Large intestine (tissue), 3 donors: ENCODE measurements around the gene MAEL. TPM values are rescaled to one million over a fixed set of nuclear protein-coding genes. Genes with fewer than 3 reads are reported as not detected.

Experiments
- DNase-seq, 2 donors: peaks; one replicate each; pipeline versions ENCODE4 v3.0.0 to v3.0.0-alpha.2; 2013
- H3K27ac ChIP-seq: one replicate; pipeline ENCODE4 v1.5.1; 2013; ENCODE audit warnings: low read length
- H3K27me3 ChIP-seq: 2 replicates; pipeline ENCODE4 v1.6.1; 2013; ENCODE audit warnings: low read length; ENCODE audit not compliant: control insufficient read depth, insufficient read depth
- H3K36me3 ChIP-seq: 2 replicates; pipeline ENCODE4 v1.6.1; 2013; ENCODE audit warnings: low read length; ENCODE audit not compliant: control insufficient read depth, insufficient read depth
- H3K4me1 ChIP-seq: one replicate; pipeline ENCODE4 v1.6.1; 2013; ENCODE audit warnings: low read length; ENCODE audit not compliant: control insufficient read depth, insufficient read depth
- H3K4me3 ChIP-seq: one replicate; pipeline ENCODE4 v1.5.1; 2013; ENCODE audit warnings: low read length
- H3K9me3 ChIP-seq: one replicate; pipeline ENCODE4 v1.6.1; 2013; ENCODE audit warnings: mild to moderate bottlenecking, low read depth, low read length, moderate library complexity; ENCODE audit not compliant: control insufficient read depth
- WGBS: methylation state at CpG from one replicate; pipeline ENCODE4 v1.1.5; 2013; ENCODE audit warnings: low lambda C conversion rate; ENCODE audit not compliant: insufficient coverage; 5-methylcytosine and 5-hydroxymethylcytosine counted together
- polyA plus RNA-seq: library from polyadenylated mRNA; unstranded; fragments of 120-200 nt; gene quantifications from one replicate; pipeline ENCODE4 v1.2.1, GENCODE V29; 2013

MAEL gene
- polyA plus RNA-seq, 1 donor: 0.19 TPM

DNA sequence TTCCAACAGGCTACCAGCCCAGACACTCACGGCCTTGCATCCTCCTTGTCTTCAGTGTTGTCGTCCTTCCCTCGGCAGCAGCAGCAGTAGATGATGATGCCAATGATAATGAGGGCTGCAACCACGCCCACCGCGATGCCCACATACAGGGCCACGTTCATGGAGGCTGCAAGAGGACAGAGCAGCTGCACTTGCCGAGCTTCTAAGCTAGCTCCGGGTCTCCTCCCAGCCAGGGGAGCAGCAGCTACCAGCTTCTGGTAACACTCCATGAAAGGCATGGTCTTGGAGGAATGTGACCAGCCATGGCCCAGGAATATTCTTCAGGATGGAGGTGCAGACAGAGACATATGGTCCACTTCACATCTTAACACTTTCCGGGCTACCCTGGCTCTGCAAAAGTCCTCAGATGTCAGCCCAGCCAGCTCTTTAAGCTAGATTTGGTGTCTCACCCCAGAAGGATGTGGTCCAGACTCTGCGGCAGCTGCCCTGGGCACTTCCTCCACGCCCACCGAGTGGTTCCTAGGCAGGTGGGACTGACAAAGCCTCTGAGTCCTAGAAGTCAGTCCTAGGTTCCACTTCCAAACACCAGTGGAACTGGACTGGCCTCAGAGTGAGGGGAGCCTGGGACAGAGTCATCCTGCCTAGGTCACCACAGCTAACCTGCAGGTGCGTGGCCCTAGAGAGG is 66.0 kb downstream of the MAEL start:
- Histone ChIP-seq H3K4me3 (no peak overlapping the region), H3K9me3 (no peaks in the 10 kb centered on the region), H3K27me3 (no peaks in the 10 kb centered on the region), H3K27ac (no peak overlapping the region), H3K4me1 (no peaks in the 10 kb centered on the region), H3K36me3 (peaks cover 35% of the 10 kb centered on the region)
- no CpG with 5 or more reads among the region's 14 CpGs for WGBS
- DNase-seq: no peak

GRCh38 chr1:167056529-167057231 is 67.6 kb downstream of the MAEL start:
- Histone ChIP-seq H3K4me3 (no peak overlapping the region), H3K36me3 (peaks cover 33% of the 10 kb centered on the region), H3K27ac (no peak overlapping the region), H3K4me1 (no peaks in the 10 kb centered on the region), H3K9me3 (no peaks in the 10 kb centered on the region), H3K27me3 (no peaks in the 10 kb centered on the region)
- WGBS: 73% methylated on average over 3 of the region's 10 CpGs
- no peak for DNase-seq

DNA sequence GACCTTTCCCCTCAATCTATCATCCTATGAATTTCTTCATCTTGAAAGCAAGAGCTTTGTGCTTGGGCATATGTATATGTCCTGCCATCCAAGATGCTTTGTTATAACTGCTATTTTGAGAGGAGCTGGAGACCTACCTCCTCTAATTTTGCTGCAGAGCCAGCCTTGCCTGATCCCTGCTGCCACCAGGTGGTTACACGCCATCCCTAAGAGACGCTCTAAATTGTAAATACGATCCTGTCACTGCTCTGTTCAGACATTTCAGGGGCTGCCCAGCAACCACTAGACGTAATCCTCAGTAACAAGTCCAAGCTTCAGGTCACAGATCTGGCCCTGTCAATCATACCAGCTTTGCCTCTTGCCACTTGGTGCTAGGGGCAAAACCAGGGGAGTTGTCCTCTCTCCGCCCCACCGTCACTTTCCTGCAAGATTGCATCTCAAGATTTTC is 68.2 kb downstream of the MAEL start:
- WGBS: no CpG with 5 or more reads among the region's 6 CpGs
- Histone ChIP-seq H3K4me3 (no peak overlapping the region), H3K4me1 (no peaks in the 10 kb centered on the region), H3K27ac (no peak overlapping the region), H3K36me3 (peaks cover 33% of the 10 kb centered on the region), H3K27me3 (no peaks in the 10 kb centered on the region), H3K9me3 (no peaks in the 10 kb centered on the region)
- DNase-seq: peak; percentile 19 to 32

DNA sequence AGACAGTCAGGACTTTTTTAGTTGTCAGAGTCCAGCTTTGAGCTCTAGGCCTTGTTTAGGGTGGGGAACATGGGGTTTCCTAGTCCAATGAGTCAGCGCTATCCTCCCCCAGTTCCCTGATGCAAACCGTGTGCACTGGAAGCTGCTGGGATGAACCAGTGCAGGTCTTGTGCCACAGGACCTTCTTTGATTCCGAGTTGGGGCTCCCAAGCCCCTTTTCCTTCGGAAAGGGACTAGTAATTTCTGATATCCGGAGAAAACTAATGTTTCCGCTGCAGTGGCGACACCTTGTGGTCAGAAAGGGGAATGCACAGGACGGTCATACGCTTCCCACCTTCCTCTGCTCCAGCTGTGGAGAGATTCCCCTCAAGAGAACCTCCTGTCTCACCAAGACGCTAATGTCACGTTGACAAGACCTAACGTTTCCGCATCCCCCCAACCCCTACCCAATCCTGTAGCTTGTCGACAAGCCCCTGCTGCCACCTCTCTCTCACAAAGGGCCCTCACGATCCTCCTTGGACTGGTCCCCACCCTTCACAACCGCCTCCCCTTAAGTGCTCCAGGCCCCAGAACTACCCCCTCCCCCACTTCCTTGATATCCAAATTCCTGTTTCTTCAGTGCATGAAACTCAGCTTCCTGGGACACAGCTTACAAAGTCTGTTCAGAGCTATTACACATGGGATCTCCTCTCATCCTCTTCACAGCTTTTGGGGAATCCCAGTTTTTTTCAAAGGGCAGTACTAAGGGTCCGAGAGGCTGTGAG is 70.1 kb downstream of the MAEL start:
- no peaks in the 10 kb centered on the region for H3K27me3 ChIP-seq
- no CpG with 5 or more reads among the region's 17 CpGs for WGBS
- no peak overlapping the region for H3K27ac ChIP-seq
- no peaks in the 10 kb centered on the region for H3K9me3 ChIP-seq
- DNase-seq: peak; percentile 37 to 50
- no peak overlapping the region for H3K4me3 ChIP-seq
- H3K36me3 ChIP-seq: peaks cover 30% of the 10 kb centered on the region
- no peaks in the 10 kb centered on the region for H3K4me1 ChIP-seq

GRCh38 chr1:167059809-167060107 is 70.7 kb downstream of the MAEL start:
- H3K27ac ChIP-seq: no peak overlapping the region
- no peaks in the 10 kb centered on the region for H3K4me1 ChIP-seq
- no peaks in the 10 kb centered on the region for H3K27me3 ChIP-seq
- no peak overlapping the region for H3K4me3 ChIP-seq
- peaks cover 28% of the 10 kb centered on the region for H3K36me3 ChIP-seq
- WGBS: no CpG with 5 or more reads among the region's 1 CpG
- no peaks in the 10 kb centered on the region for H3K9me3 ChIP-seq
- DNase-seq: no peak

- Histone ChIP-seq H3K4me1 (peaks cover 3% of the 10 kb centered on the region), H3K36me3 (peaks cover 23% of the 10 kb centered on the region), H3K27me3 (no peaks in the 10 kb centered on the region), H3K27ac (no peak overlapping the region), H3K4me3 (no peak overlapping the region), H3K9me3 (no peaks in the 10 kb centered on the region)
- DNase-seq: no peak
- 100% methylated on average over 1 of the region's 10 CpGs for WGBS
Measured at GRCh38 chr1:167060141-167061072, 71.3 kb downstream of the MAEL start.

DNA sequence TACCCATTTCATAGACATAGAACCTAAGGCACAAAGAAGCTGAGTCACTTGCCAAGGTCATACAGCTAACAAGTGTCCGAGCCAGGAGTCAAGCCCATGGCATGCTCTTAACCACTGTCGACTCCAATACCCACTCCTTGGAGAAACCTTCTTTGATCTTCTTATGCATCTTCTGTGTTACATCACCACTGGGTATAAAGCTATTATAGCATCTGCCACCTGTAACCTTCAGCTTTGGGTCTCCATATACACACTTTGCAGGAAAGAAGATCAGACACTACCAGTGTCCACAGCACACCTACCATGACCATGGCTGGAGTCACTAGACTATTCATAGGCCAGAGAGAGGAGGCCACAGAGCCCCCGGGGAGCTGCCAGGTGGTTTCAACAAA is 72.0 kb downstream of the MAEL start:
- Histone ChIP-seq H3K36me3 (peaks cover 19% of the 10 kb centered on the region), H3K4me1 (peaks cover 3% of the 10 kb centered on the region), H3K27ac (no peak overlapping the region), H3K9me3 (no peaks in the 10 kb centered on the region), H3K27me3 (no peaks in the 10 kb centered on the region), H3K4me3 (no peak overlapping the region)
- WGBS: no CpG with 5 or more reads among the region's 3 CpGs
- no peak for DNase-seq

DNA sequence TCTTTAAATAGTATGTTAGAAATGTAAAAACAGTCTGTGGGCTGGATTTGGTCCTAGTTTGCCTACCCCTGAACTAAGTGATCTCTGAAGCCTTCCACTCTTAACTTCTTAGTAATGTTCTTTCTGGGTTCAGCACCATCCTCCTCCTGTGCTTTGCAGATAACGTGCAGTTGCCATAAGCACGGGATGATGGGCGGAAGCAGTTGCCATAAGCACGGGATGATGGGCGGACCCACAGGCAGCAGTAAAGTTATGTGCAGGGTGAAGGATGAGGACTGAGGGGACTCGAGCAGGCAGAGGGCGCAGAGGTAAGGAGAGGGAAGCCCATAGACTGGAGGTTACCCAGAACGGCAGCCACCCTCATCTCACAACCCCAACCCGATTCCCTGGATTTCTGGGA is 75.5 kb downstream of the MAEL start:
- H3K27ac ChIP-seq: no peak overlapping the region
- peaks cover 3% of the 10 kb centered on the region for H3K4me1 ChIP-seq
- DNase-seq: no peak
- no peaks in the 10 kb centered on the region for H3K27me3 ChIP-seq
- WGBS: no CpG with 5 or more reads among the region's 9 CpGs
- no peak overlapping the region for H3K4me3 ChIP-seq
- H3K9me3 ChIP-seq: no peaks in the 10 kb centered on the region
- H3K36me3 ChIP-seq: peaks cover 19% of the 10 kb centered on the region

DNA sequence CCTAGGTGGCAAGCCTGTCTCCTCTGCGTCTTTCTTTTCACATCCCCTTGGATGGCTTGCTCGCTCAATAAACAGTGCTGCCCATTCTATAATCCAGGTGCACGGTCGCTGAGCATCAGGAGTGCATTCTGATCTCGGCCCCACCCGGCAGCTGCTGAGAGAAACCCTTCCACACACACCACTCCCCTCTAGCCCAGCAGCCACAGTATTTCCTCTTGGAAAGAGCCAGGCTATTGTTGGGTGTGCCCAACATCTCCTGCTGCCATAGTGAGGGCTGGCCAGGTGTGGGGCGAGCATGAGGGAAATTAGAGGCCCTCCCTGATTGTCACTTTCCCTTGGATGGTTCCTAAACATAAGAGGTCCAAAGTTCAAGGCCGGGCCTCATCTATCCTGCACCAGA is 76.4 kb downstream of the MAEL start:
- peaks cover 19% of the 10 kb centered on the region for H3K36me3 ChIP-seq
- H3K9me3 ChIP-seq: no peaks in the 10 kb centered on the region
- peak in 1 of 2 donors; percentile 58 for DNase-seq
- WGBS: no CpG with 5 or more reads among the region's 8 CpGs
- H3K27ac ChIP-seq: no peak overlapping the region
- H3K27me3 ChIP-seq: no peaks in the 10 kb centered on the region
- H3K4me3 ChIP-seq: no peak overlapping the region
- H3K4me1 ChIP-seq: peaks cover 3% of the 10 kb centered on the region
